GM12878 (cell line): ENCODE measurements around the gene SDK2.

ENCODE experiments used
- ATF3 ChIP-seq: IDR thresholded peaks from 2 replicates; pipeline ENCODE4 v1.6.1; 2011; ENCODE audit warnings: low read depth, mild to moderate bottlenecking, low read length, moderate library complexity, borderline replicate concordance; ENCODE audit errors: extremely low read depth
- CTCF ChIP-seq, 3 experiments: IDR thresholded peaks in 2 of 3; conservative IDR thresholded peaks in 1 of 3; 2 replicates each; pipeline ENCODE4 v1.5.1; 2011; ENCODE audit warnings: low read depth in 3 of 3, low read length in 3 of 3, mild to moderate bottlenecking in 3 of 3, control low read depth in 2 of 3, moderate library complexity in 2 of 3, inconsistent platforms in 1 of 3, mixed read lengths in 1 of 3; ENCODE audit not compliant: control insufficient read depth in 2 of 3, insufficient read depth in 1 of 3; ENCODE audit errors: extremely low read depth in 1 of 3
- FOXM1 ChIP-seq: IDR thresholded peaks from 2 replicates; pipeline ENCODE4 v1.6.1; 2012; ENCODE audit warnings: low read depth, mild to moderate bottlenecking, inconsistent platforms, low read length, moderate library complexity
- KDM1A ChIP-seq: fragments of 200-600 bp; sonication (generic); IDR thresholded peaks from 2 replicates; pipeline ENCODE4 v1.6.1; 2016; ENCODE audit warnings: borderline replicate concordance
- NFIC ChIP-seq: IDR thresholded peaks from 2 replicates; pipeline ENCODE4 v1.6.1; 2012; ENCODE audit warnings: low read depth, mild to moderate bottlenecking, inconsistent platforms, low read length, moderate library complexity
- POLR2A ChIP-seq: IDR thresholded peaks from 2 replicates; pipeline ENCODE4 v1.6.1; 2011; ENCODE audit warnings: low read depth, mild to moderate bottlenecking, low read length
- SREBF2 ChIP-seq: IDR thresholded peaks from 2 replicates; pipeline ENCODE4 v1.6.1; 2012; ENCODE audit warnings: mild to moderate bottlenecking, low read length
- TCF12 ChIP-seq: IDR thresholded peaks from 2 replicates; pipeline ENCODE4 v1.6.1; 2011; ENCODE audit warnings: low read depth, mild to moderate bottlenecking, low read length

- TF ChIP-seq CTCF (IDR thresholded peaks at IDR 0.05 in 2 of 3, conservative IDR thresholded peaks at IDR 0.05 in 1 of 3; ENCODE audit: control insufficient read depth in 2 of 3, extremely low read depth in 1 of 3, insufficient read depth in 1 of 3, low read depth in 3 of 3, low read length in 3 of 3) (no peak), TCF12 (no peak), POLR2A (no peak), SREBF2 (no peak), KDM1A (no peak), ATF3 (no peak), FOXM1 (no peak), NFIC (no peak)
Measured at GRCh38 chr17:73534209-73534909, 109.9 kb downstream of the SDK2 start.
